GM18868 (cell line): ENCODE results near the gene MRPL51.

ENCODE experiments used
- ATAC-seq: cut with Tn5 transposase; IDR thresholded peaks from one replicate; pipeline ENCODE4 v1.9.1; 2021; ENCODE audit warnings: mild to moderate bottlenecking, moderate library complexity; ENCODE audit not compliant: unreplicated experiment

MRPL51 gene

DNA sequence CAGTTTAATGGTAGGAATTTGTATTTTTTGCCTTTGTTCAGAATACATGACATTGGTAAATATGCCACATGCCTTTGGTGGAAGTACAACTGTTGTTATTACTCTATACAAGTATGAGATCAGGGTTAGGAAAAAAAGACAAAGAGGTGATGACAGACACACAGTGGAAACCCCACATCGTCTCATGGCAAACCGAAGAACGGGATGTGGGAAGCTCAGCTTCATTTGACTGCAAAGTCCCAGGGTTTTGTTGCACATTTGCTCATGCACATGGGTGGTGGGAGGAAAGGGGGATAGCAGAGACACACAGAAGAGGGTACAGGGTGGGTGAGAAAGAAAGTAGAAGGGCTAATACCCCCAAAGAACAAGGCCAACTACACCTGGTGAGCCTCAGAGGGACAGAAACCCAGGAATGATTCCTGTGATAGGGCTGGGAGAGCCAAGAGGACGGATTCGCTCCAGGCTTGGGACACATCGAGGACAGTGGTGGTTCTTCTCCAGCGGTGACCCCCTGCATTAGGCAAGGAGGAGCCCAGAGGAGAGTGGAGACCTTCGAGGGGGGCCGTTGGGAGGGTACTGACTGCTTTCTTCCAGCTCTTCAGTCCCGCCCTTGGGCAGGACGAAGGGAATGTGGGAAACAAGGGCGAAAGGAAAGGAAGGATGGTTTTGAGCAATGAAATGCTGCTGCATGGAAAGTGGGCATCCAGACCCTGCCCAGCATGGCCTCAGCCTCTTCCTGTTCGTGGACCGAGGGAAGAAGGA, 30.6 kb downstream of the MRPL51 start:
- ATAC-seq, result no peak

DNA sequence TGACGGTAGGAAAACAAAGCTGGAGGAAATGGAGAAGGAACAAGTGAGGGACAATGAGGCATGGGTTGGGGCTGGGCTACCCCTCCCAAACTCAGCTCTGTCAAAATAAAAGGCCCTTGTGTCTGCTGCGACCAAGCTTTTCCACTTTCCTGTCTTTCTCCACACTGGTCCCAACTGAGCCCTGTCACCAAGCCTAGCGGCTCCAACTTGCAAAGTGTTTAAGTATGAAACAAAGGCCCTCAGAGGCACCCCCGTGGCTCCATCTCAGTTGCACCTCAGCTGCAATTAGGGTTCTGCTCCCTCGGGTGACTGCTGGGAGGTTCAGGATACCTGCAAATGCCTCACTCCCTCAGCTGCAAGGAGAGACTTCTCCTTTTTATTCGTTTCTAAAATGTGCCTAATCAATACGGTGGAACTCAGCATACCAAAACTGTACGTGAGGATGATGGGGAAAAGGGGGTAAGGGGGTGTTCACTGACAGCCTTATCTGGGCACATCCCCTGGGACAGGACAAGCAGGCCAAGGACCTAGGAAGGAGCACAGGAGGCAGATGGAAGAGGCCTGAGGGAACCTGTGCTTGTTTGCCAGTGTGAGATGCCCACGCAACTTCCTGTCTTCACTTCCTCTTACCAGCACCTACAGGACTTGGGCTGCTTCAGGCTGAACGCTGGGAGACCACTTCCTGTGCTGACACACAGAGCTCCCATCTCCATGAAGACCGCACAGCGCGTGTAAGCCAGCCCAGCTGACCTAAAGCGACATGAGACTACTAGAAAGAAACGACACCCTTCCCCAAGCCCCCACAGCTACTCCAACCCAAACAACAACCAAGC, 31.4 kb downstream of the MRPL51 start:
- ATAC-seq, result peak; percentile 89

DNA sequence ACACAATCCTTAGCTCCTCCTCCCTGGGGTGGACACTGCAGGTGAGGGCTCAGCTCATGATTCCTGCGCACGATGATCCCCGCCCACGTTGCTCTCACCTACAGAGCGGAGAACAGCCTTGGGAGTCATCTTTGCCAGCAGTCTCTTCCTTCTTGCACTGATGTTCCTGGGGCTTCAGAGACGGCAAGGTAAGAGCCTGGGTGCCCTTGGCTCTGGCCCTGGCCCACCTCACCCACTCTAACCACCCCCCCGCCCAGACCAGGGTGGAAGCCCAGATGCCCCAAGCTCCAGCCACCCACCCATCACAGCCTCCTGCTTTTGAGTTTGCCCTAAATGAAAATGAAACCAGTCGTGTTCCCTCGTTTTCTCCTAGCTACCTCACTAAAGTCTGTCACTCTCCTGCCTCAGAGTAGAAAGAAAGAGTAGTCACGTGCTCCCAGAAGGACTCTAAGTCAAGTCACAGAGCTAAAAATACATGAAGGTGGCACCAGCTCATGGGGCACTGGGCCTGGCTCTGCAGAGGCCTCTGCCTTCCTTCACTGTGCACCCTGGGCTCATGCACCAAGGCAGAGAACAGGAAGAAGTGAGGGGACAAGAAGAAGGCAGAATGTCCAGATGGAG, 32.2 kb downstream of the MRPL51 start:
- ATAC-seq, result no peak

DNA sequence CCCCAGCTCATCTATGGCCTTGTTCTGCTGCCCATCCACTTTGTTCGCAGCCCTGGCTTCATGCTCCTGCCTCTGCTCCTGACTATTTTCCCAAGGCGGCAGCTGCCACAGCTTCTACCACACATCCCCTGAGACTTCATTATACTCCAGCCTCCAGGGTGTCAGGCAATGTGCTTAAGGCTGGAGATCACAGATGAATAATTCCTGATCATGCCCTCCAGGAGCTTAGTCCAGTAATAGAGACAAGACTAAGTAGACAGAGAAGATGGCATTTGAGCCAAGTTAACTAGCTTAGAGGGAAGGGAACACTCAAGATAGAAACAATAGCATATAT, 34.1 kb downstream of the MRPL51 start:
- ATAC-seq, result no peak

- no peak for ATAC-seq
These were observed 34.6 kb downstream of the MRPL51 start for GRCh38 chr12:6458281-6459003.

GRCh38 chr12:6457220-6457945, 35.7 kb downstream of the MRPL51 start:
- ATAC-seq, result no peak

DNA sequence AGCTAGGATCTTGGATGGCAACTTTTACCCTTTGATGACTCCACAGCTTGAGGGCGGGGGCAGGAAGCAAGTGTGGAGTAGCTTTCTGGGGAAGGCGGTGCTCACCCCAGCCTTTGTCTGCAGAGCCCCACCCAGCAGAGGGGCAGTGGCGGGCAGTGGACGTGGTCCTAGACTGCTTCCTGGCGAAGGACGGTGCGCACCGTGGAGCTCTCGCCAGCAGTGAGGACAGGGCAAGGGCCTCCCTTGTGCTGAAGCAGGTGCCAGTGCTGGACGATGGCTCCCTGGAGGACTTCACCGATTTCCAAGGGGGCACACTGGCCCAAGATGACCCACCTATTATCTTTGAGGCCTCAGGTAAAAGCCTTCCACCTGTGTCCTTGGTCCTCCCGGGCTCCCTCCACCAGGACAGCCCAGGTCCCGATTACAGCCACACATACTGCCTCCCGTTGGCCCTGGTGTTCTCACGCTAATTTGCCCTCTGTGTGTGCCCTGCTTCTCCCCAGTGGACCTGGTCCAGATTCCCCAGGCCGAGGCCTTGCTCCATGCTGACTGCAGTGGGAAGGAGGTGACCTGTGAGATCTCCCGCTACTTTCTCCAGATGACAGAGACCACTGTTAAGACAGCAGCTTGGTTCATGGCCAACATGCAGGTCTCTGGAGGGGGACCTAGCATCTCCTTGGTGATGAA, 40.0 kb downstream of the MRPL51 start:
- ATAC-seq, result no peak

GRCh38 chr12:6452245-6452943, 40.7 kb downstream of the MRPL51 start:
- no peak for ATAC-seq

DNA sequence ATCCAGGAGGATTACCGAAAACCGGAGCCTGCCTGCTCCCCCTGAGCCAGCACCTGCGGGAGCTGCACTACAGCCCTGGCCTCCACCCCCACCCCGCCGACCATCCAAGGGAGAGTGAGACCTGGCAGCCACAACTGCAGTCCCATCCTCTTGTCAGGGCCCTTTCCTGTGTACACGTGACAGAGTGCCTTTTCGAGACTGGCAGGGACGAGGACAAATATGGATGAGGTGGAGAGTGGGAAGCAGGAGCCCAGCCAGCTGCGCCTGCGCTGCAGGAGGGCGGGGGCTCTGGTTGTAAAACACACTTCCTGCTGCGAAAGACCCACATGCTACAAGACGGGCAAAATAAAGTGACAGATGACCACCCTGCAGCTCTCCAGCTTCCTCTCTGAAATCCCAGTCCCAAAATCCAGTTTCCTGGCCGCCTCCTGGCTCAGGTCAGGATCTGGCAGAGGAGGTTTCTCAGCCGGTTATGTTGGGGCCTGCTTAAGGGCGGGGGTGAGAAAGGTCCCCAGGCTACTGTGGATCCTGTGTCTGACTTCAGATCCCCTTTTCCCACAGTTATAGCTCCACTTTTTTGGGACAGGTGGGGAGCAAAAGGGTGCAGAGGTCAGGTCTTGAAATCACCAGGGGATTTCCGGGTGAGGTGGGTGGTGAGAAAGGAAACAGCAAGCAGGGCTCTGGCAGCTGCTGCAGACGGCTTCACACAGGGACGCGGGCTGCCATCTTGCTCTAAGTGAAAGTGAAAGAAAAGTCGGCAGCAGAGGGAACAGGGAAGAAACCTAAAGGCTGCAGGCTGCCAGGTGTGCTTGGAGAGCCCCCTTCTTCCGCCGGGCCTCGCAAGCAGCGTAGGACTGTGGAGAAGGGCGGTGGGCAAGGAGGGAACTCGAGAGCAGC, 41.5 kb downstream of the MRPL51 start, which contains the start of gene TAPBPL:
Gene TAPBPL, plus strand, starts transcription at position 695 of the 897 bp plus-strand sequence. CDS start 207 bp downstream, outside the sequence.
- peak; percentile 76 for ATAC-seq

DNA sequence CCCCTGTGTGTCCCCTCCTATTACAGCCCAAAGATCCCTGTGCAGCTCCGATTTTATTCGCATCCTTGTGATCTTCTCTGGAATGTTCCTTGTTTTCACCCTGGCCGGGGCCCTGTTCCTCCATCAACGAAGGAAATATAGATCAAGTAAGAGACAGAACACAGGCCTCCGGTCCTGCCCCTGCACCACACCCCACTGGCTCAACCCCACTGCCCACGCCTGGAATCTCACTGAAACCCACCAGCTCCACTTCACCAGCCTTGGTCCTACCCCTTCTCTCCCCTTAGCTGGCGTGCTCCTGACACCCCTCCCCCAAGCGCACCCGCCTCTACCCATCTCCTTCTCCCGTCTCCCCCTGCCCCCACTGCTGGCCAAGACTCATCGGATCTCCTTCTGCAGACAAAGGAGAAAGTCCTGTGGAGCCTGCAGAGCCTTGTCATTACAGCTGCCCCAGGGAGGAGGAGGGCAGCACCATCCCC, 42.2 kb downstream of the MRPL51 start:
- ATAC-seq, result no peak

DNA sequence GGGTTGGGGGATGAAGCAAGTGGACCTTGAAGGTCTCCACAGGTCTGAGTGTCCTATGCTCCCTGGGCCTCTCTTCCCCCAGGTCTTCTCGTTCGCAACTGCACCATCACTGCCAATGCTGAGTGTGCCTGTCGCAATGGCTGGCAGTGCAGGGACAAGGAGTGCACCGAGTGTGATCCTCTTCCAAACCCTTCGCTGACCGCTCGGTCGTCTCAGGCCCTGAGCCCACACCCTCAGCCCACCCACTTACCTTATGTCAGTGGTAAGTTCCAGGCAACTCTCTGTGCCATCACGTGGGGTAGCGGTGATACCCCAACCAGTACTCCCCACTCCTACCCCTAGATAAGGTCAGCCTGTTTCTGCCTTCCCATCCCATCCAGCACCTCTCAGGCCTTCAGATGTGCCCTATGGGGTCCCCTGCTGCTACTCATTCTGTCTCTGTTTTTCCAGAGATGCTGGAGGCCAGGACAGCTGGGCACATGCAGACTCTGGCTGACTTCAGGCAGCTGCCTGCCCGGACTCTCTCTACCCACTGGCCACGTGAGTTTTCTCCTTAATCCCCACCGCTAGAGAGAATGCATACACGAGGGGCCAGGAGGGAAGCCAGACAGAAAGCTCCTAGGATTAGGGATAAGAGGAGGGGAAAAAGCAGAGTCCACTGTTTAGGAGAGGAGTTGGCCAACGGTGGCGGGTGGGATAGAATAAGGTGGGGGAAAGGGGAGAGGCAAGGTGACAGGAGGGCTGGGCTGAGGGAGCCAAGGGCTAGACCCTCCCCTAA, 42.8 kb downstream of the MRPL51 start:
- no peak for ATAC-seq

- no peak for ATAC-seq
These were observed 48.1 kb downstream of the MRPL51 start, which contains the start of gene CD27 for GRCh38 chr12:6444704-6445688. TSS of gene CD27 (plus strand) at chr12:6444955. CDS start at chr12:6445096, 141 bp downstream.

GRCh38 chr12:6444031-6444430, 49.0 kb downstream of the MRPL51 start:
- no peak for ATAC-seq

- ATAC-seq, result no peak
These were observed 49.6 kb downstream of the MRPL51 start for GRCh38 chr12:6443361-6443983.

DNA sequence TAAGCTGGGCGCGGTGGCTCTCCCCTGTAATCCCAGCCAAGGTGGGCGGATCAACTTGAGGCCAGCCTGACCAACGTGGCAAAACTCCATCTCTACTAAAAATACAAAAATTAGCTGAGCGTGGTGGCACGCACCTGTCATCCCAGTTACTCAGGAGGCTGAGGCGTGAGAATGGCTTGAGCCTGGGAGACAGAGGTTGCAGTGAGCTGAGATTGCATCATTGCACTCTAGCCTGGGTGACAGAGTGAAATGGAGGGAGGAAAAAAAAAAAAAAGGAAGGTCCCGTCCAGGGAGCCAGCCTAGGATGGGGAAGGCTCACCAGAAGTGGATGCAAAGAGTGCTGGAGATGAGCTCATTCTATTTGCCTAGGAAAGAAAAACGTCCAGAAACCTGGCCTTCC, 50.2 kb downstream of the MRPL51 start:
- no peak for ATAC-seq
